OCI-LY3 (cell line): ENCODE measurements around the gene TSPAN14.

ENCODE experiments used
- EZH2phosphoT487 ChIP-seq: fragments of 200-600 bp; shearing (Covaris generic); IDR thresholded peaks from 2 replicates; pipeline ENCODE4 v1.6.1; 2018; ENCODE audit warnings: antibody characterized with exemption, mixed run types, low read depth
- TF ChIP-seq, protein P1 (sequence below): fragments of 200-600, 300-600 bp; sonication (generic); IDR thresholded peaks from 2 replicates; pipeline ENCODE4 v1.5.1; 2014; ENCODE audit warnings: antibody characterized with exemption, low read length, low read depth

DNA sequence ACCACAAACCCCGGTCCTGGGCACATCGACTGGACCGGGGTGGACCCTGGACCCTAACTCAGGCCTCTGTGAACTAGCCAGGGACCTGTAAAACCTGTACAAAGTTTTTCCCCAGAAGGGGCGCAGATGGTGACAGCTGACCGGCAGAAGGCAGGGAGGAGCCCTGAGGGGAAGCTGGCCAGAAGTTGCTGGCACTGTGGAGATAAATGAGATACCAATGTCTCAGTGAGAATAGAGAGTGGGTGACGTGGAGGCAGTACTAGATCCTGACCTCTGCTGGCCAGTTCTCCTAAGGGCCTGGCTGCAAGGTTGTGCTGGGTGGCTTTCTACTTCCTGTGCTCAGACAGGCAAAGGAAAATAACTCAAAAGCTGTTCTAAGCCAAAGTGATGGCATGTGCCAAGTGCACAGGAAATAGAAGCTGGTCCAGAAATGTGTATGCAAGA, 10.6 kb upstream of the TSPAN14 start:
- TF ChIP-seq, protein P1, sequence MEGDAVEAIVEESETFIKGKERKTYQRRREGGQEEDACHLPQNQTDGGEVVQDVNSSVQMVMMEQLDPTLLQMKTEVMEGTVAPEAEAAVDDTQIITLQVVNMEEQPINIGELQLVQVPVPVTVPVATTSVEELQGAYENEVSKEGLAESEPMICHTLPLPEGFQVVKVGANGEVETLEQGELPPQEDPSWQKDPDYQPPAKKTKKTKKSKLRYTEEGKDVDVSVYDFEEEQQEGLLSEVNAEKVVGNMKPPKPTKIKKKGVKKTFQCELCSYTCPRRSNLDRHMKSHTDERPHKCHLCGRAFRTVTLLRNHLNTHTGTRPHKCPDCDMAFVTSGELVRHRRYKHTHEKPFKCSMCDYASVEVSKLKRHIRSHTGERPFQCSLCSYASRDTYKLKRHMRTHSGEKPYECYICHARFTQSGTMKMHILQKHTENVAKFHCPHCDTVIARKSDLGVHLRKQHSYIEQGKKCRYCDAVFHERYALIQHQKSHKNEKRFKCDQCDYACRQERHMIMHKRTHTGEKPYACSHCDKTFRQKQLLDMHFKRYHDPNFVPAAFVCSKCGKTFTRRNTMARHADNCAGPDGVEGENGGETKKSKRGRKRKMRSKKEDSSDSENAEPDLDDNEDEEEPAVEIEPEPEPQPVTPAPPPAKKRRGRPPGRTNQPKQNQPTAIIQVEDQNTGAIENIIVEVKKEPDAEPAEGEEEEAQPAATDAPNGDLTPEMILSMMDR: peak; percentile 26; the same call in 1 of the 2 replicates
- no peak for TF ChIP-seq EZH2phosphoT487
